Measurements from ENCODE around the gene EFHD2. TPM values are rescaled to one million over a fixed set of nuclear protein-coding genes. Genes with fewer than 3 reads are reported as not detected.
"Not testable (repeated sequence)": the region's sequence is repeated elsewhere in the genome, so short reads cannot be mapped to it uniquely, and the experiment has no call there.

EFHD2 gene
- total RNA-seq, 4 donors from 2014 or later, result 30.3 to 57.4 (median 55.2) TPM

GRCh38 chr1:15459771-15460707 lies 50.4 kb downstream of the EFHD2 start:
- H3K36me3 ChIP-seq, result no peaks in the 10 kb centered on the region
- TF ChIP-seq POLR2A (IDR thresholded peaks at IDR 0.05; ENCODE audit: low read depth), result no peak
- TF ChIP-seq EP300 (IDR thresholded peaks at IDR 0.05), result no peak
- no peak for TF ChIP-seq POLR2AphosphoS5 (IDR thresholded peaks at IDR 0.05)
- TF ChIP-seq CTCF (IDR thresholded peaks at IDR 0.05), result no peak
- 54% methylated on average over 10 of the region's 10 CpGs for WGBS
- H3K9me3 ChIP-seq, result no peaks in the 10 kb centered on the region
- no peaks in the 10 kb centered on the region for H3K27me3 ChIP-seq
- H3K4me1 ChIP-seq, result peaks cover 0 to 11% (median 10%) of the 10 kb centered on the region in 4 donors
- H3K4me3 ChIP-seq, result no peak overlapping the region
- DNase-seq (ENCODE audit: extremely low spot score), result no peak
- intact Hi-C loops (cut with DNase I), result no loop called here
- H3K27ac ChIP-seq (replicated peaks in 1 of 4), result no peak overlapping the region

- DNase-seq (ENCODE audit: extremely low spot score), result no peak
- Histone ChIP-seq H3K27ac (replicated peaks in 1 of 4) (no peak overlapping the region), H3K36me3 (no peaks in the 10 kb centered on the region), H3K4me1 (peaks cover 0 to 11% (median 10%) of the 10 kb centered on the region in 4 donors), H3K9me3 (no peaks in the 10 kb centered on the region), H3K27me3 (no peaks in the 10 kb centered on the region), H3K4me3 (no peak overlapping the region)
- 85% methylated on average over 9 of the region's 9 CpGs for WGBS
- intact Hi-C loops (cut with DNase I), result no loop called here
- no peak for TF ChIP-seq POLR2A (IDR thresholded peaks at IDR 0.05; ENCODE audit: low read depth)
Observed at GRCh38 chr1:15460708-15461095, 51.0 kb downstream of the EFHD2 start.

DNA sequence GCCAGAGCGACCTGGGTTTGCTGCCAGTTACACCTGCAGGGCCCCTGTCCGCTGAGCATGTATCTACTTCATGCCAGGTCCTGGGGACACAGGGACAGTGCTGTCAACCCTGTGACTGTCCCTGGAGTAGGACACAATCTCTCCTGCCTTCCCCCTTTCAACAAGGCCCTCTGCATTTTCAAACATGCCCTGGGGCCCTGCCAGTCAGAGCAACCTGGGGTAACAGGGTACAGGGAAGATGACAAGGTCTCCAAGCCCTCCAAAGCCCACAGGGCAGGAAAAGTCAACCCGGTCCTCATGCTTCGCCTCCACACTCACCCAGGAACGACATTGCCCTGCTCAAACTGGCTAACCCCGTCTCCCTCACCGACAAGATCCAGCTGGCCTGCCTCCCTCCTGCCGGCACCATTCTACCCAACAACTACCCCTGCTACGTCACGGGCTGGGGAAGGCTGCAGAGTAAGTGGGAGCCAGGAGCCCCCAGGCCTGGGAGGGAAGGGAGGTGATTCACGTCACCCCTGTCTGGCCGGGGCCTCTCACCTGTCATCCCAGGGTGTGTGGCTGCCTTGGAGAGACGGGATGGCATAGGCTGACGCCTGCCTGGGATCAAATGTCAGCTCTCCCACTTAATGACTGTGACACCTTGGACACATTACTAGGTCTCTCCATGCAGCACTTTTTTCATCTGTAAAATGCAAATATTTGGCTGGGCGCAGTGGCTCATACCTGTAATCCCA lies 53.5 kb downstream of the EFHD2 start:
- H3K4me3 ChIP-seq; H3K27ac ChIP-seq (replicated peaks in 1 of 4); DNase-seq (ENCODE audit: extremely low spot score); H3K9me3 ChIP-seq; H3K36me3 ChIP-seq; intact Hi-C loops (cut with DNase I); H3K27me3 ChIP-seq: not testable (repeated sequence)
- H3K4me1 ChIP-seq, result peaks cover 0 to 11% (median 10%) of the 10 kb centered on the region in 4 donors
- WGBS, result 92% methylated on average over 4 of the region's 15 CpGs

- DNase-seq (ENCODE audit: extremely low spot score); H3K27me3 ChIP-seq; H3K9me3 ChIP-seq; H3K36me3 ChIP-seq; H3K27ac ChIP-seq (replicated peaks in 1 of 4); intact Hi-C loops (cut with DNase I); H3K4me3 ChIP-seq: not testable (repeated sequence)
- H3K4me1 ChIP-seq, result peaks cover 0 to 11% (median 10%) of the 10 kb centered on the region in 4 donors
- 91% methylated on average over 5 of the region's 5 CpGs for WGBS
Observed at GRCh38 chr1:15463926-15464322, 54.2 kb downstream of the EFHD2 start.

DNA sequence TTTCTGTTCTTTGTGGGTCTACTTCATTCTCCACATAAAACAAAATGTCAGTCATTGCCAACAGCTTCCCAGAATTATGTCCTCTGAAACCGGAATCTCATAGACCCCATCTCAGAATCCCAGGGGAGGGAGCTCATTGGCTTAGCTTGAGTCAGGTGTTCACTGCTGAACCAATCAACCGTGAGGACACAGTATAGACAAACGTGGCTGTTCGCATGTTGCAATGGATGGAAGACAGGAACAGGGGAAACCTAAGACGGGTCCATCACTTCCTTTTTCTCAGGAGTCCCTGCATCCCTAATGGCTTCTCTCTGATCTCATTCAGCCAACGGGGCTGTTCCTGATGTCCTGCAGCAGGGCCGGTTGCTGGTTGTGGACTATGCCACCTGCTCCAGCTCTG lies 56.0 kb downstream of the EFHD2 start:
- intact Hi-C loops (cut with DNase I), result no loop called here
- Histone ChIP-seq H3K36me3 (no peaks in the 10 kb centered on the region), H3K27ac (replicated peaks in 1 of 4) (no peak overlapping the region), H3K9me3 (no peaks in the 10 kb centered on the region), H3K4me3 (no peak overlapping the region), H3K27me3 (no peaks in the 10 kb centered on the region), H3K4me1 (peaks cover 0 to 13% (median 13%) of the 10 kb centered on the region in 4 donors)
- TF ChIP-seq EP300 (IDR thresholded peaks at IDR 0.05) (no peak), POLR2AphosphoS5 (IDR thresholded peaks at IDR 0.05) (no peak), POLR2A (IDR thresholded peaks at IDR 0.05; ENCODE audit: low read depth) (no peak), CTCF (IDR thresholded peaks at IDR 0.05) (no peak)
- no peak for DNase-seq (ENCODE audit: extremely low spot score)
- 84% methylated on average over 7 of the region's 7 CpGs for WGBS

- intact Hi-C loops (cut with DNase I); H3K27ac ChIP-seq (replicated peaks in 1 of 4); H3K4me3 ChIP-seq; H3K27me3 ChIP-seq; H3K36me3 ChIP-seq; DNase-seq (ENCODE audit: extremely low spot score); H3K9me3 ChIP-seq: not testable (repeated sequence)
- WGBS, result 95% methylated on average over 22 of the region's 22 CpGs
- H3K4me1 ChIP-seq, result peaks cover 0 to 13% (median 13%) of the 10 kb centered on the region in 4 donors
Observed at GRCh38 chr1:15466955-15467625, 57.4 kb downstream of the EFHD2 start.

All from esophagus muscularis mucosa (tissue), 4 donors.